Measurements from ENCODE around the gene RANGRF.

Gene RANGRF

GRCh38 chr17:8312726-8313600 lies 24.5 kb downstream of the RANGRF start:
- H3K27me3 ChIP-seq (replicated peaks; ENCODE audit: control insufficient read depth, insufficient read depth, low read length, poor library complexity, severe bottlenecking): no peaks in the 10 kb centered on the region
- no peaks in the 10 kb centered on the region for H3K36me3 ChIP-seq (ENCODE audit: control insufficient read depth, insufficient read depth, low read length)
- H3K4me3 ChIP-seq (ENCODE audit: insufficient read depth, low read depth, low read length, poor library complexity, severe bottlenecking): no peak overlapping the region
- H3K4me1 ChIP-seq (ENCODE audit: control insufficient read depth, insufficient read depth, low read length, poor library complexity, severe bottlenecking): no peaks in the 10 kb centered on the region
- no peaks in the 10 kb centered on the region for H3K9me3 ChIP-seq (ENCODE audit: control insufficient read depth, low read length)
- DNase-seq: no peak
- no peak overlapping the region for H3K27ac ChIP-seq (ENCODE audit: insufficient read depth, low read length, poor library complexity, severe bottlenecking)

DNA sequence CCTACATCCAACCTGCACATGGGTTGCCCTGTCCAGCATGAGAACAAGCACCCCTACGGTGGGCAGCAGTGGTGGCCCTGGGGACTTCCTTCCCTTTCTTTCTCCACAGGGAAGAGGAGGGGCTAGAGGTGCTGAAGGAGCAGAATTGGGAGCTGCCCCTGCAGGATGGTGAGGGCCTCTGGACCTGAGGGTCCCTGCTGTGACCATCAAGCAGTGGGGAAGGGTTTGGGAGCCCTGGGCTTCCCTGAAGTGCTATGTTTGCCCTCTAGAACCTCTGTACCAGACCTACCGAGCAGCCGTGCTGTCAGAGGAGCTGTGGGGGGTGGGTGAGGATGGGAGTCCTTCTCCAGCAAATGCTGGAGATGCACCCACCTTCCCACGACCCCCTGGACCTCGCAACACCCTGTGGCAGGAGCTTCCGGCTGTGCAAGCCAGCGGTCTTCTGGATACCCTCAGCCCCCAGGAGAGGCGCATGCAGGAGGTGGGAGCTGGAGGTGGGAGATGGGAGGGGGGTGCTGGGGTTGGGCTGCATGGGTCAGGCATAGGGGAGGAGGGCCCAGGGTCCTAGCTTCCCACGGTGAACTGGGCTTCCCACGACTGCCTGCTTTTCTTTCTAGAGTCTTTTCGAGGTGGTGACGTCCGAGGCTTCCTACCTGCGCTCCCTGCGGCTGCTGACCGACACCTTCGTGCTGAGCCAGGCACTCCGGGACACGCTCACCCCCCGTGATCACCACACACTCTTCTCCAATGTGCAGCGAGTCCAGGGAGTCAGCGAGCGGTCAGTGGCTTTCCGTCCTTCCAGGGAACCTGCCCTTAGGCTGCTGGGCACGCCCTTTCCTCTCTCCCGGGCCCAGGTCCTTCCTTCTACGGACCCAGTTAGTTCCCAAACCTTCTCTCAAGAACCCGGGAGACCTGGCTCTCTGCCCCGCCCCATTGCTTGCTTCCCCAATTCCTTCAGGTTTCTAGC lies 26.6 kb downstream of the RANGRF start:
- Histone ChIP-seq H3K9me3 (ENCODE audit: control insufficient read depth, low read length) (no peaks in the 10 kb centered on the region), H3K4me1 (ENCODE audit: control insufficient read depth, insufficient read depth, low read length, poor library complexity, severe bottlenecking) (no peaks in the 10 kb centered on the region), H3K36me3 (ENCODE audit: control insufficient read depth, insufficient read depth, low read length) (no peaks in the 10 kb centered on the region), H3K4me3 (ENCODE audit: insufficient read depth, low read depth, low read length, poor library complexity, severe bottlenecking) (no peak overlapping the region), H3K27ac (ENCODE audit: insufficient read depth, low read length, poor library complexity, severe bottlenecking) (no peak overlapping the region), H3K27me3 (replicated peaks; ENCODE audit: control insufficient read depth, insufficient read depth, low read length, poor library complexity, severe bottlenecking) (no peaks in the 10 kb centered on the region)
- no peak for DNase-seq

DNA sequence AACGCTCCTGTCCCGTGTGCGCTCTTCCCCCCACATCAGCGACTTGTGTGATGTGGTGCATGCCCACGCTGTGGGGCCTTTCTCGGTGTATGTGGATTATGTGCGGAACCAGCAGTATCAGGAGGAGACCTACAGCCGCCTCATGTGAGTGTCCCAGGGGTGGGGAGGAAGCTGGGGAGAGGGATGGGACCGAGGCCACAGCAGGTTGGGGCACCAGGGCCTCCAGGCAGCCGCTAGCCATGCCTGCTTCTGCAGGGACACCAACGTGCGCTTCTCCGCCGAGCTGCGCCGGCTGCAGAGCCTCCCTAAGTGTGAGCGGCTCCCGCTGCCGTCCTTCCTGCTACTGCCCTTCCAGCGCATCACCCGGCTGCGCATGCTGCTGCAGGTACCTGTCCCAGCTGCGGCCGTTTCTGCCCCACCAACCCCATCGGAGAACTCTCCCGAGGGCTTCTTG lies 27.3 kb downstream of the RANGRF start:
- H3K4me3 ChIP-seq (ENCODE audit: insufficient read depth, low read depth, low read length, poor library complexity, severe bottlenecking): no peak overlapping the region
- no peaks in the 10 kb centered on the region for H3K27me3 ChIP-seq (replicated peaks; ENCODE audit: control insufficient read depth, insufficient read depth, low read length, poor library complexity, severe bottlenecking)
- no peaks in the 10 kb centered on the region for H3K9me3 ChIP-seq (ENCODE audit: control insufficient read depth, low read length)
- no peak for DNase-seq
- H3K27ac ChIP-seq (ENCODE audit: insufficient read depth, low read length, poor library complexity, severe bottlenecking): no peak overlapping the region
- no peaks in the 10 kb centered on the region for H3K36me3 ChIP-seq (ENCODE audit: control insufficient read depth, insufficient read depth, low read length)
- H3K4me1 ChIP-seq (ENCODE audit: control insufficient read depth, insufficient read depth, low read length, poor library complexity, severe bottlenecking): no peaks in the 10 kb centered on the region

- no peaks in the 10 kb centered on the region for H3K9me3 ChIP-seq (ENCODE audit: control insufficient read depth, low read length)
- H3K4me1 ChIP-seq (ENCODE audit: control insufficient read depth, insufficient read depth, low read length, poor library complexity, severe bottlenecking): no peaks in the 10 kb centered on the region
- H3K27ac ChIP-seq (ENCODE audit: insufficient read depth, low read length, poor library complexity, severe bottlenecking): no peak overlapping the region
- H3K4me3 ChIP-seq (ENCODE audit: insufficient read depth, low read depth, low read length, poor library complexity, severe bottlenecking): no peak overlapping the region
- DNase-seq: no peak
- H3K36me3 ChIP-seq (ENCODE audit: control insufficient read depth, insufficient read depth, low read length): no peaks in the 10 kb centered on the region
- H3K27me3 ChIP-seq (replicated peaks; ENCODE audit: control insufficient read depth, insufficient read depth, low read length, poor library complexity, severe bottlenecking): no peaks in the 10 kb centered on the region
Observed at GRCh38 chr17:8318010-8318935, 29.8 kb downstream of the RANGRF start.

DNA sequence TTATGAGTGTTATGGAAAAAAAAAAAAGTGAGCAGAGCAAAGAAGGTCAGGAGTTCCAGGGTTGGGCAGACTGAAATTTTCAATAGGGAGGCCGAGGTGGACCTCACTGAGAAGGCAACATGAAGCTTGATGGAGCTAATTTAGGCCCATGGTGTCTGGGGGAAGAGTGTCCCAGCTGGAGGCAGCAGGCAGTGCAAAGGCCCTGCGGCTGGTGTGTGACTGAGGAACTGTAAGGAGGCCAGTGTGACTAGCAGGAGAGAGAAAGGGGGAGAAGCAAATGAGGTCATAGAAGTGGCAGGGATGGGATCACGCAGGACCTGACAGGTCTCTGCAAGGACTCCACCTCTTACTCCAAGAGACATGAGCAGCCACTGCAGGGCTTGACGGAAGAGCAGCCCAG lies 31.8 kb downstream of the RANGRF start:
- no peak for DNase-seq
- Histone ChIP-seq H3K9me3 (ENCODE audit: control insufficient read depth, low read length) (no peaks in the 10 kb centered on the region), H3K27me3 (replicated peaks; ENCODE audit: control insufficient read depth, insufficient read depth, low read length, poor library complexity, severe bottlenecking) (peaks cover 10% of the 10 kb centered on the region), H3K4me3 (ENCODE audit: insufficient read depth, low read depth, low read length, poor library complexity, severe bottlenecking) (no peak overlapping the region), H3K36me3 (ENCODE audit: control insufficient read depth, insufficient read depth, low read length) (no peaks in the 10 kb centered on the region), H3K4me1 (ENCODE audit: control insufficient read depth, insufficient read depth, low read length, poor library complexity, severe bottlenecking) (no peaks in the 10 kb centered on the region), H3K27ac (ENCODE audit: insufficient read depth, low read length, poor library complexity, severe bottlenecking) (no peak overlapping the region)

- no peak for DNase-seq
- peaks cover 13% of the 10 kb centered on the region for H3K27me3 ChIP-seq (replicated peaks; ENCODE audit: control insufficient read depth, insufficient read depth, low read length, poor library complexity, severe bottlenecking)
Observed at GRCh38 chr17:8320990-8321389, 32.5 kb downstream of the RANGRF start.

GRCh38 chr17:8322061-8322460 lies 33.6 kb downstream of the RANGRF start:
- no peak for DNase-seq
- Histone ChIP-seq H3K27me3 (replicated peaks; ENCODE audit: control insufficient read depth, insufficient read depth, low read length, poor library complexity, severe bottlenecking) (peaks cover 23% of the 10 kb centered on the region), H3K27ac (ENCODE audit: insufficient read depth, low read length, poor library complexity, severe bottlenecking) (no peak overlapping the region), H3K36me3 (ENCODE audit: control insufficient read depth, insufficient read depth, low read length) (no peaks in the 10 kb centered on the region), H3K9me3 (ENCODE audit: control insufficient read depth, low read length) (no peaks in the 10 kb centered on the region), H3K4me1 (ENCODE audit: control insufficient read depth, insufficient read depth, low read length, poor library complexity, severe bottlenecking) (peaks cover 12% of the 10 kb centered on the region), H3K4me3 (ENCODE audit: insufficient read depth, low read depth, low read length, poor library complexity, severe bottlenecking) (no peak overlapping the region)

More at GRCh38 chr17:8320990-8321389, 32.5 kb downstream of the RANGRF start:
- Histone ChIP-seq H3K4me3 (ENCODE audit: insufficient read depth, low read depth, low read length, poor library complexity, severe bottlenecking) (no peak overlapping the region), H3K36me3 (ENCODE audit: control insufficient read depth, insufficient read depth, low read length) (no peaks in the 10 kb centered on the region), H3K4me1 (ENCODE audit: control insufficient read depth, insufficient read depth, low read length, poor library complexity, severe bottlenecking) (peaks cover 1% of the 10 kb centered on the region), H3K9me3 (ENCODE audit: control insufficient read depth, low read length) (no peaks in the 10 kb centered on the region), H3K27ac (ENCODE audit: insufficient read depth, low read length, poor library complexity, severe bottlenecking) (no peak overlapping the region)

DNA sequence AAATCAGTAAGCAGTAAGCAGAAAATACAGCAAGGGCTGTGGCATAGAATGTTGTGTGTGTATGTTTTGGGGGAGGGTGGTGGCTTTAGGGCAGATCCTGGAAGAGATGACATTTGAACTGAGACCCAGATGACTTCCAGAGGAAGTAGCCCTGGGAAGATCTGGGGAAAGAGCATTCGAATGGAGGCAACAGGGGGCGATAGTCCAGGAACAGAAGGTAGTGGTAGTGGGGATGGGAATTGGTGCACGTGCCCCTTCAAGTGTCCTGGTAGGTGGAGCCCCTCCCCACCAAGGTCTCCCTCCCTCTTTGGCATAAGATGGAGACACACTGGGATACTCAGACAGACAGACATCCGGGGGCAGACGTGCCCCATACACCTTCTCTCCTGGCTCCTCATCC lies 35.7 kb downstream of the RANGRF start:
- no peaks in the 10 kb centered on the region for H3K9me3 ChIP-seq (ENCODE audit: control insufficient read depth, low read length)
- H3K27me3 ChIP-seq (replicated peaks; ENCODE audit: control insufficient read depth, insufficient read depth, low read length, poor library complexity, severe bottlenecking): peaks cover 34% of the 10 kb centered on the region
- peaks cover 16% of the 10 kb centered on the region for H3K4me1 ChIP-seq (ENCODE audit: control insufficient read depth, insufficient read depth, low read length, poor library complexity, severe bottlenecking)
- DNase-seq: no peak
- H3K36me3 ChIP-seq (ENCODE audit: control insufficient read depth, insufficient read depth, low read length): no peaks in the 10 kb centered on the region
- no peak overlapping the region for H3K27ac ChIP-seq (ENCODE audit: insufficient read depth, low read length, poor library complexity, severe bottlenecking)
- H3K4me3 ChIP-seq (ENCODE audit: insufficient read depth, low read depth, low read length, poor library complexity, severe bottlenecking): no peak overlapping the region

- H3K4me1 ChIP-seq (ENCODE audit: control insufficient read depth, insufficient read depth, low read length, poor library complexity, severe bottlenecking): peaks cover 16% of the 10 kb centered on the region
- no peak for DNase-seq
- no peaks in the 10 kb centered on the region for H3K36me3 ChIP-seq (ENCODE audit: control insufficient read depth, insufficient read depth, low read length)
- no peak overlapping the region for H3K27ac ChIP-seq (ENCODE audit: insufficient read depth, low read length, poor library complexity, severe bottlenecking)
- H3K9me3 ChIP-seq (ENCODE audit: control insufficient read depth, low read length): no peaks in the 10 kb centered on the region
- H3K4me3 ChIP-seq (ENCODE audit: insufficient read depth, low read depth, low read length, poor library complexity, severe bottlenecking): no peak overlapping the region
- peaks cover 34% of the 10 kb centered on the region for H3K27me3 ChIP-seq (replicated peaks; ENCODE audit: control insufficient read depth, insufficient read depth, low read length, poor library complexity, severe bottlenecking)
Observed at GRCh38 chr17:8324923-8325322, 36.5 kb downstream of the RANGRF start.
